ENCODE data around the gene SELE. TPM values are rescaled to one million over a fixed set of nuclear protein-coding genes. Genes with fewer than 3 reads are reported as not detected.

SELE gene
- total and polyA plus RNA-seq, 2 donors (not counting 1 experiment from before 2014, with no cell fraction given): not detected

DNA sequence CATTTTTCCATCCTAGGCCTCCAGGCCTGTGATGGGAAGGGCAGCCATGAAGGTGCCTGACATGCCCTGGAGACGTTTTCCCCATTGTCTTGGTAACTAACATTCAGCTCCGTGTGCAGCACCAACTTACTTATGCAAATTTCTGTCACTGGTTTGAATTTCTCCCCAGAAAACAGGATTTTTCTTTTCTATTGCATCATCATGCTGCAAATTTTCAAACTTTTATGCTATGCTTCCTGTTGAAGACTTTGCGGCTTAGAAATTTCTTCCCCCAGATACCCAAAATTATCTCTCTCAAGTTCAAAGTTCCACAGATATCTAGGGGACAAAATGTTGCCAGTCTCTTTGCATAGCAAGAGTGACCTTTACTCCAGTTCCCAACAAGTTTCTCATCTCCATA lies 25.2 kb upstream of the SELE start:
- TF ChIP-seq, protein P1, sequence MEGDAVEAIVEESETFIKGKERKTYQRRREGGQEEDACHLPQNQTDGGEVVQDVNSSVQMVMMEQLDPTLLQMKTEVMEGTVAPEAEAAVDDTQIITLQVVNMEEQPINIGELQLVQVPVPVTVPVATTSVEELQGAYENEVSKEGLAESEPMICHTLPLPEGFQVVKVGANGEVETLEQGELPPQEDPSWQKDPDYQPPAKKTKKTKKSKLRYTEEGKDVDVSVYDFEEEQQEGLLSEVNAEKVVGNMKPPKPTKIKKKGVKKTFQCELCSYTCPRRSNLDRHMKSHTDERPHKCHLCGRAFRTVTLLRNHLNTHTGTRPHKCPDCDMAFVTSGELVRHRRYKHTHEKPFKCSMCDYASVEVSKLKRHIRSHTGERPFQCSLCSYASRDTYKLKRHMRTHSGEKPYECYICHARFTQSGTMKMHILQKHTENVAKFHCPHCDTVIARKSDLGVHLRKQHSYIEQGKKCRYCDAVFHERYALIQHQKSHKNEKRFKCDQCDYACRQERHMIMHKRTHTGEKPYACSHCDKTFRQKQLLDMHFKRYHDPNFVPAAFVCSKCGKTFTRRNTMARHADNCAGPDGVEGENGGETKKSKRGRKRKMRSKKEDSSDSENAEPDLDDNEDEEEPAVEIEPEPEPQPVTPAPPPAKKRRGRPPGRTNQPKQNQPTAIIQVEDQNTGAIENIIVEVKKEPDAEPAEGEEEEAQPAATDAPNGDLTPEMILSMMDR (conservative IDR thresholded peaks at IDR 0.05 in 1 of 2, IDR thresholded peaks at IDR 0.05 in 1 of 2; ENCODE audit: low read depth in 1 of 2, low read length in 2 of 2): no peak
- TF ChIP-seq EZH2 (IDR thresholded peaks at IDR 0.05; ENCODE audit: low read length, missing control alignments): no peak
- no peaks in the 10 kb centered on the region for H3K4me1 ChIP-seq (ENCODE audit: control insufficient read depth, extremely low read depth, insufficient read depth, low read length)
- H3K27me3 ChIP-seq (ENCODE audit: control insufficient read depth, insufficient read depth, low read length): no peaks in the 10 kb centered on the region
- no peak for DNase-seq (ENCODE audit: low read depth in 2 of 2)
- H3K36me3 ChIP-seq (ENCODE audit: control insufficient read depth, insufficient read depth, low read length): no peaks in the 10 kb centered on the region
- no peak overlapping the region for H2AFZ ChIP-seq (ENCODE audit: low read length)
- H3K27ac ChIP-seq (ENCODE audit: insufficient read depth, low read length): no peak overlapping the region
- H3K9me3 ChIP-seq (ENCODE audit: control insufficient read depth, insufficient read depth, low read depth, low read length): no peaks in the 10 kb centered on the region
- H3K4me3 ChIP-seq (replicated peaks in 1 of 4; ENCODE audit: control extremely low read depth in 1 of 4, insufficient read depth in 1 of 4, low read depth in 3 of 4, low read length in 4 of 4): no peak overlapping the region
- no peak overlapping the region for H3K9ac ChIP-seq (ENCODE audit: insufficient read depth, low read length)
- H4K20me1 ChIP-seq (ENCODE audit: control insufficient read depth, extremely low read depth, insufficient read depth, low read length): no peaks in the 10 kb centered on the region
- H3K79me2 ChIP-seq (ENCODE audit: control insufficient read depth, insufficient read depth, low read length): no peaks in the 10 kb centered on the region
- no peak overlapping the region for H3K4me2 ChIP-seq (ENCODE audit: extremely low read depth, insufficient read depth, low read length)

DNA sequence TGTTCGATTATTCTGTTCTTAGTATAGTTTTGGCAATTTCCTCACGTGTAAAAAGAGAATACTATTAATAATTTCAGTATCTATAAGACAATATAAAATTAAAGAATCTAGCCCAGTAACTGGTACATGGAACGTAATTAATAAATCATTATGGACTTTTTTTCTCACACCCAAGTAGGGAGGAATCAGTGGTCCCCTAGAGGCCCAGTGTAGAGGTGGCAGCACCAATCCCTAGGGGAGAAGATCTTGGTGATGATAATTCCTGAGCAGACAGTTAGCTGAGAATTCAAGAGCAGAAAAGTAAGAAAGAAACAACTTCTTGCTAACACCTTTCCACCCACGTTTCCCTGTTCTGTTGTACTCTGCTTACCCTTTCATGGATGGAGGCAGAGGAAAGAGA lies 19.7 kb upstream of the SELE start:
- H3K9me3 ChIP-seq (ENCODE audit: control insufficient read depth, insufficient read depth, low read depth, low read length): no peaks in the 10 kb centered on the region
- no peaks in the 10 kb centered on the region for H4K20me1 ChIP-seq (ENCODE audit: control insufficient read depth, extremely low read depth, insufficient read depth, low read length)
- no peak for TF ChIP-seq EZH2 (IDR thresholded peaks at IDR 0.05; ENCODE audit: low read length, missing control alignments)
- TF ChIP-seq, protein P1 (conservative IDR thresholded peaks at IDR 0.05 in 1 of 2, IDR thresholded peaks at IDR 0.05 in 1 of 2; ENCODE audit: low read depth in 1 of 2, low read length in 2 of 2): no peak
- no peak overlapping the region for H3K4me3 ChIP-seq (replicated peaks in 1 of 4; ENCODE audit: control extremely low read depth in 1 of 4, insufficient read depth in 1 of 4, low read depth in 3 of 4, low read length in 4 of 4)
- no peak overlapping the region for H3K4me2 ChIP-seq (ENCODE audit: extremely low read depth, insufficient read depth, low read length)
- H3K79me2 ChIP-seq (ENCODE audit: control insufficient read depth, insufficient read depth, low read length): no peaks in the 10 kb centered on the region
- DNase-seq (ENCODE audit: low read depth in 2 of 2): no peak
- H3K27me3 ChIP-seq (ENCODE audit: control insufficient read depth, insufficient read depth, low read length): no peaks in the 10 kb centered on the region
- no peaks in the 10 kb centered on the region for H3K36me3 ChIP-seq (ENCODE audit: control insufficient read depth, insufficient read depth, low read length)
- no peak overlapping the region for H3K27ac ChIP-seq (ENCODE audit: insufficient read depth, low read length)
- H3K4me1 ChIP-seq (ENCODE audit: control insufficient read depth, extremely low read depth, insufficient read depth, low read length): no peaks in the 10 kb centered on the region
- H2AFZ ChIP-seq (ENCODE audit: low read length): no peak overlapping the region
- H3K9ac ChIP-seq (ENCODE audit: insufficient read depth, low read length): no peak overlapping the region

DNA sequence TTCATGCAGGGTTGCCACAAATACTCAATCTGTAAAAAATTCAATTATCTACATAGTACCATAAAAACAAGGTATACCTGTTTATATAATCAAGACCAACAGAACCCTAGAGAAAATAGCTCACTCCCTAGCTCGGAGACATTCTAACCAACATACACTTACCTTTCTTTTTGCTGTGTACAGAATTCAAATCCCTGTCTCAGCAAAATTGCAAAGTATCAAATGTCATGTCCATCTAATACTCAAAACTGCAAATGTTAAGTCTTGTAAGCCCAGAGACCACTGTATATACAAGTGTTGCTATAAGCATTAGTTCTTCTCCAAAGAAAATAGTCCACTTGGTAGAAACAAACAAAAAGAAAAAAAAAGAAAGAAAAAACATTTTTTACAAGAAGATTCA lies 16.2 kb upstream of the SELE start:
- H3K4me1 ChIP-seq (ENCODE audit: control insufficient read depth, extremely low read depth, insufficient read depth, low read length): no peaks in the 10 kb centered on the region
- no peak overlapping the region for H3K9ac ChIP-seq (ENCODE audit: insufficient read depth, low read length)
- no peaks in the 10 kb centered on the region for H3K9me3 ChIP-seq (ENCODE audit: control insufficient read depth, insufficient read depth, low read depth, low read length)
- no peak overlapping the region for H3K4me2 ChIP-seq (ENCODE audit: extremely low read depth, insufficient read depth, low read length)
- TF ChIP-seq EZH2 (IDR thresholded peaks at IDR 0.05; ENCODE audit: low read length, missing control alignments): no peak
- TF ChIP-seq, protein P1 (conservative IDR thresholded peaks at IDR 0.05 in 1 of 2, IDR thresholded peaks at IDR 0.05 in 1 of 2; ENCODE audit: low read depth in 1 of 2, low read length in 2 of 2): no peak
- no peaks in the 10 kb centered on the region for H4K20me1 ChIP-seq (ENCODE audit: control insufficient read depth, extremely low read depth, insufficient read depth, low read length)
- no peak overlapping the region for H2AFZ ChIP-seq (ENCODE audit: low read length)
- no peak overlapping the region for H3K4me3 ChIP-seq (replicated peaks in 1 of 4; ENCODE audit: control extremely low read depth in 1 of 4, insufficient read depth in 1 of 4, low read depth in 3 of 4, low read length in 4 of 4)
- no peak for DNase-seq (ENCODE audit: low read depth in 2 of 2)
- no peak overlapping the region for H3K27ac ChIP-seq (ENCODE audit: insufficient read depth, low read length)
- H3K79me2 ChIP-seq (ENCODE audit: control insufficient read depth, insufficient read depth, low read length): no peaks in the 10 kb centered on the region
- no peaks in the 10 kb centered on the region for H3K27me3 ChIP-seq (ENCODE audit: control insufficient read depth, insufficient read depth, low read length)
- no peaks in the 10 kb centered on the region for H3K36me3 ChIP-seq (ENCODE audit: control insufficient read depth, insufficient read depth, low read length)
